Measurements from ENCODE around the gene RIT2.

DNA sequence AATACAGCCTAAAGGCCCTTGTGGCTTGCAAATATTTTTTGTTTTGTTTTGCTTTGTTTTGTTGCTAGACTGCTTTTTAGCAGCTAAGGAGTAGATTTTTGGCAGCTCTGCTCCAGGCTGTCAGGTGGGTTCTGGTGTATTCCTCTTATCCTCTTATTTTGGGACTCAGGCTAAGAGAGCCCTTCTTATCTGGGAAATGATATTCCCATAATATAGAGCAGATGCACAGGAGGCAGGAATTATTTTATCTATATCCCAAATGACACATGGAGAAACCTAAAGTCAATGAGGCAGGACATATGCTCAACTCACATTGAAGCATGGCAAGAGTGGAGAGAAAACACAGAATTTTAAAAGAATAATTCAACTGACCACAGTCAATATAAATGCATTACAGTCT, 369.6 kb downstream of the RIT2 start:
- TF ChIP-seq EZH2 (IDR thresholded peaks at IDR 0.05) (no peak), EZH2phosphoT487 (IDR thresholded peaks at IDR 0.05) (no peak)
- TF ChIP-seq, protein P1, sequence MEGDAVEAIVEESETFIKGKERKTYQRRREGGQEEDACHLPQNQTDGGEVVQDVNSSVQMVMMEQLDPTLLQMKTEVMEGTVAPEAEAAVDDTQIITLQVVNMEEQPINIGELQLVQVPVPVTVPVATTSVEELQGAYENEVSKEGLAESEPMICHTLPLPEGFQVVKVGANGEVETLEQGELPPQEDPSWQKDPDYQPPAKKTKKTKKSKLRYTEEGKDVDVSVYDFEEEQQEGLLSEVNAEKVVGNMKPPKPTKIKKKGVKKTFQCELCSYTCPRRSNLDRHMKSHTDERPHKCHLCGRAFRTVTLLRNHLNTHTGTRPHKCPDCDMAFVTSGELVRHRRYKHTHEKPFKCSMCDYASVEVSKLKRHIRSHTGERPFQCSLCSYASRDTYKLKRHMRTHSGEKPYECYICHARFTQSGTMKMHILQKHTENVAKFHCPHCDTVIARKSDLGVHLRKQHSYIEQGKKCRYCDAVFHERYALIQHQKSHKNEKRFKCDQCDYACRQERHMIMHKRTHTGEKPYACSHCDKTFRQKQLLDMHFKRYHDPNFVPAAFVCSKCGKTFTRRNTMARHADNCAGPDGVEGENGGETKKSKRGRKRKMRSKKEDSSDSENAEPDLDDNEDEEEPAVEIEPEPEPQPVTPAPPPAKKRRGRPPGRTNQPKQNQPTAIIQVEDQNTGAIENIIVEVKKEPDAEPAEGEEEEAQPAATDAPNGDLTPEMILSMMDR (IDR thresholded peaks at IDR 0.05), result no peak
